Progenitor cell of endocrine pancreas (in vitro differentiated cells): ENCODE measurements around the gene FBXO45. TPM values are rescaled to one million over a fixed set of nuclear protein-coding genes. Genes with fewer than 3 reads are reported as not detected.
"Not testable (repeated sequence)": the region's sequence is repeated elsewhere in the genome, so short reads cannot be mapped to it uniquely, and the experiment has no call there.

Source experiments
- DNase-seq: peaks from one replicate; pipeline ENCODE4 v3.0.0; 2021; ENCODE audit warnings: low spot score; ENCODE audit not compliant: unreplicated experiment
- H3K27ac Mint-ChIP-seq: 2 replicates; pipeline ENCODE4 v1.8.0; 2021; ENCODE audit warnings: mild to moderate bottlenecking, moderate library complexity, mixed read lengths
- H3K27me3 Mint-ChIP-seq: 2 replicates; pipeline ENCODE4 v1.8.0; 2021; ENCODE audit warnings: mixed read lengths
- H3K36me3 Mint-ChIP-seq: 2 replicates; pipeline ENCODE4 v1.8.0; 2022; ENCODE audit warnings: mixed read lengths; ENCODE audit not compliant: insufficient read depth
- H3K4me1 Mint-ChIP-seq: 2 replicates; pipeline ENCODE4 v1.8.0; 2021; ENCODE audit warnings: low read depth, mixed read lengths
- H3K4me3 Mint-ChIP-seq: 2 replicates; pipeline ENCODE4 v1.8.0; 2021; ENCODE audit warnings: low read depth, mild to moderate bottlenecking, moderate library complexity, mixed read lengths
- H3K9me3 Mint-ChIP-seq: 2 replicates; pipeline ENCODE4 v1.8.0; 2021; ENCODE audit warnings: low read depth, mixed read lengths
- CTCF ChIP-seq: fragments of 200-600 bp; sonication (generic); IDR thresholded peaks from one replicate; pipeline ENCODE4 v1.5.0; 2021; ENCODE audit warnings: antibody characterized with exemption, mild to moderate bottlenecking; ENCODE audit not compliant: unreplicated experiment
- total RNA-seq: library from RNA; stranded (reverse); gene quantifications from 2 replicates; pipeline ENCODE4 v1.2.1, GENCODE V29; 2021

Gene FBXO45
- total RNA-seq, 1 donor from 2014 or later: 13.1 TPM

GRCh38 chr3:196611761-196612483 is 43.5 kb downstream of the FBXO45 start:
- no peak for TF ChIP-seq CTCF
- H3K27me3 Mint-ChIP-seq: no peaks in the 10 kb centered on the region
- peaks cover 5% of the 10 kb centered on the region for H3K4me1 Mint-ChIP-seq
- H3K9me3 Mint-ChIP-seq: no peaks in the 10 kb centered on the region
- no peak overlapping the region for H3K4me3 Mint-ChIP-seq
- H3K36me3 Mint-ChIP-seq: no peaks in the 10 kb centered on the region
- no peak for DNase-seq
- peak overlapping the region; percentile 76 for H3K27ac Mint-ChIP-seq

DNA sequence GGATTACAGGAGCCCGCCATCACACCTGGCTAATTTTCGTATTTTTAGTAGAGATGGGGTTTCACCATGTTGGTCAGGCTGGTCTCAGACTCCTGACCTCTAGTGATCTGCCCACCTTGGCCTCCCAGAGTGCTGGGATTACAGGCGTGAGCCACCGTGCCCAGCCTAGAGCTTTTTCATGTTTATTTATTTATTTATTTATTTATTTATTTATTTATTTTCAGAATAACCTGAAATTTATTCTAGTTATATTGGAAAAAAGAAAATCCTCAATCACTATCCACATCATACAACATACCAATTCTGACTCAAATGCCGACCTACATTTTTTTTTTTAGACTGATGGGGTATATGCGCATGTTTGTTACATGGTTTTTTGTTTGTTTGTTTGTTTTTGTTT is 46.8 kb downstream of the FBXO45 start:
- not testable (repeated sequence) for H3K27ac Mint-ChIP-seq, H3K27me3 Mint-ChIP-seq, DNase-seq, H3K9me3 Mint-ChIP-seq, H3K4me3 Mint-ChIP-seq, H3K36me3 Mint-ChIP-seq
- H3K4me1 Mint-ChIP-seq: peaks cover 12% of the 10 kb centered on the region

- Mint-ChIP-seq H3K27me3 (no peaks in the 10 kb centered on the region), H3K4me1 (peaks cover 15% of the 10 kb centered on the region), H3K27ac (no peak overlapping the region), H3K4me3 (no peak overlapping the region), H3K9me3 (no peaks in the 10 kb centered on the region), H3K36me3 (no peaks in the 10 kb centered on the region)
- TF ChIP-seq CTCF: no peak
- no peak for DNase-seq
These were observed 48.8 kb downstream of the FBXO45 start for GRCh38 chr3:196617256-196617655.

GRCh38 chr3:196619223-196619622 is 50.8 kb downstream of the FBXO45 start:
- no peak overlapping the region for H3K4me3 Mint-ChIP-seq
- no peaks in the 10 kb centered on the region for H3K9me3 Mint-ChIP-seq
- peak overlapping the region; percentile 27 for H3K27ac Mint-ChIP-seq
- no peaks in the 10 kb centered on the region for H3K36me3 Mint-ChIP-seq
- no peak for DNase-seq
- peaks cover 15% of the 10 kb centered on the region for H3K4me1 Mint-ChIP-seq
- no peaks in the 10 kb centered on the region for H3K27me3 Mint-ChIP-seq
- TF ChIP-seq CTCF: no peak

DNA sequence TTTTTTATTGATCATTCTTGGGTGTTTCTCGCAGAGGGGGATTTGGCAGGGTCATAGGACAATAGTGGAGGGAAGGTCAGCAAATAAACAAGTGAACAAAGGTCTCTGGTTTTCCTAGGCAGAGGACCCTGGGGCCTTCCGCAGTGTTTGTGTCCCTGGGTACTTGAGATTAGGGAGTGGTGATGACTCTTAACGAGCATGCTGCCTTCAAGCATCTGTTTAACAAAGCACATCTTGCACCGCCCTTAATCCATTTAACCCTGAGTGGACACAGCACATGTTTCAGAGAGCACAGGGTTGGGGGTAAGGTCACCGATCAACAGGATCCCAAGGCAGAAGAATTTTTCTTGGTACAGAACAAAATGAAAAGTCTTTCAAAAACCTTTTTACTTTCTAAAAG is 51.2 kb downstream of the FBXO45 start:
- not testable (repeated sequence) for H3K4me3 Mint-ChIP-seq
- peaks cover 15% of the 10 kb centered on the region for H3K4me1 Mint-ChIP-seq

GRCh38 chr3:196620161-196620604 is 51.7 kb downstream of the FBXO45 start:
- Mint-ChIP-seq H3K4me3 (no peak overlapping the region), H3K4me1 (peaks cover 15% of the 10 kb centered on the region), H3K27me3 (no peaks in the 10 kb centered on the region), H3K36me3 (no peaks in the 10 kb centered on the region), H3K27ac (peak overlapping the region; percentile 83), H3K9me3 (no peaks in the 10 kb centered on the region)
- no peak for DNase-seq
- no peak for TF ChIP-seq CTCF

More for the DNA sequence above, 51.2 kb downstream of the FBXO45 start:
- peak overlapping the region; percentile 33 for H3K27ac Mint-ChIP-seq
- not testable (repeated sequence) for H3K27me3 Mint-ChIP-seq, H3K36me3 Mint-ChIP-seq, DNase-seq, H3K9me3 Mint-ChIP-seq
